CD14-positive monocyte (primary cell): ENCODE measurements around the gene RMND5B. TPM values are rescaled to one million over a fixed set of nuclear protein-coding genes. Genes with fewer than 3 reads are reported as not detected.

Experiments
- DNase-seq, 3 donors: peaks; one replicate each; pipeline ENCODE4 v3.0.0-alpha.2; 2011 to 2022
- H2AFZ ChIP-seq: 2 replicates; pipeline ENCODE4 v1.6.0; 2012; ENCODE audit warnings: mild to moderate bottlenecking, low read depth, low read length, inconsistent platforms; ENCODE audit not compliant: insufficient read depth, poor library complexity, severe bottlenecking
- H3K27ac ChIP-seq, 2 donors: 1 replicate in 1 of 2; 2 replicates in 1 of 2; pipeline ENCODE4 v1.5.1; 2012 to 2013; ENCODE audit warnings: low read length in 2 of 2, control low read depth in 1 of 2, inconsistent platforms in 1 of 2, low read depth in 1 of 2, mild to moderate bottlenecking in 1 of 2
- H3K27me3 ChIP-seq, 2 donors: one replicate each; pipeline versions ENCODE4 v1.6.0 to v1.6.1; 2011 to 2013; ENCODE audit warnings: low read length in 2 of 2; ENCODE audit not compliant: control insufficient read depth in 2 of 2, insufficient read depth in 2 of 2
- H3K36me3 ChIP-seq, 2 donors: replicated peaks in 1 of 2; 1 replicate in 1 of 2; 2 replicates in 1 of 2; pipeline versions ENCODE4 v1.5.1 to v1.6.1; 2012 to 2013; ENCODE audit warnings: low read length in 2 of 2, control low read depth in 1 of 2, inconsistent platforms in 1 of 2, mild to moderate bottlenecking in 1 of 2; ENCODE audit not compliant: insufficient read depth in 2 of 2, control insufficient read depth in 1 of 2
- H3K4me1 ChIP-seq, 2 donors: 1 replicate in 1 of 2; 2 replicates in 1 of 2; pipeline versions ENCODE4 v1.5.1 to v1.6.1; 2012 to 2013; ENCODE audit warnings: low read length in 2 of 2, control low read depth in 1 of 2, inconsistent platforms in 1 of 2, mild to moderate bottlenecking in 1 of 2, moderate library complexity in 1 of 2; ENCODE audit not compliant: insufficient read depth in 2 of 2, control insufficient read depth in 1 of 2
- H3K4me2 ChIP-seq: replicated peaks from 2 replicates; pipeline ENCODE3; 2012; ENCODE audit warnings: low read length, moderate library complexity, mild to moderate bottlenecking; ENCODE audit not compliant: poor library complexity, severe bottlenecking; ENCODE audit errors: extremely low read depth
- H3K4me3 ChIP-seq, 3 experiments: fragments of 200-600 bp in 1 of 3; sonication (generic) in 1 of 3; replicated peaks in 1 of 3; 1 replicate in 2 of 3; 2 replicates in 1 of 3; pipeline ENCODE4 v1.5.1; 2011 to 2013; ENCODE audit warnings: low read length in 3 of 3, mild to moderate bottlenecking in 3 of 3, control low read depth in 2 of 3, low read depth in 2 of 3, inconsistent platforms in 1 of 3, moderate library complexity in 1 of 3
- H3K79me2 ChIP-seq: 2 replicates; pipeline ENCODE4 v1.6.0; 2012; ENCODE audit warnings: mild to moderate bottlenecking, control low read depth, inconsistent platforms, low read length, moderate library complexity; ENCODE audit not compliant: insufficient read depth
- H3K9ac ChIP-seq: 2 replicates; pipeline ENCODE4 v1.6.0; 2017; ENCODE audit warnings: low read length, mild to moderate bottlenecking; ENCODE audit not compliant: insufficient read depth, poor library complexity, severe bottlenecking
- H3K9me3 ChIP-seq, 2 donors: replicated peaks in 1 of 2; 1 replicate in 1 of 2; 2 replicates in 1 of 2; pipeline versions ENCODE4 v1.5.1 to v1.6.1; 2012 to 2013; ENCODE audit warnings: low read length in 2 of 2, control low read depth in 1 of 2; ENCODE audit not compliant: control insufficient read depth in 1 of 2, insufficient read depth in 1 of 2
- H4K20me1 ChIP-seq: 2 replicates; pipeline ENCODE4 v1.6.0; 2012; ENCODE audit warnings: mild to moderate bottlenecking, low read length, control low read depth, moderate library complexity; ENCODE audit not compliant: insufficient read depth
- H3K27ac Mint-ChIP-seq, 7 donors: one replicate each; pipeline ENCODE4 v1.8.0; 2020; ENCODE audit warnings: mild to moderate bottlenecking in 7 of 7, mixed read lengths in 7 of 7, moderate library complexity in 6 of 7, inconsistent platforms in 2 of 7
- H3K27me3 Mint-ChIP-seq, 3 donors: one replicate each; pipeline ENCODE4 v1.8.0; 2021 to 2022; ENCODE audit warnings: low read depth in 3 of 3, mild to moderate bottlenecking in 3 of 3, mixed read lengths in 3 of 3, moderate library complexity in 3 of 3, inconsistent platforms in 1 of 3
- H3K36me3 Mint-ChIP-seq, 2 donors: one replicate each; pipeline ENCODE4 v1.8.0; 2020; ENCODE audit warnings: mixed read lengths in 2 of 2, inconsistent platforms in 1 of 2, mild to moderate bottlenecking in 1 of 2
- H3K4me1 Mint-ChIP-seq: one replicate; pipeline ENCODE4 v1.8.0; 2020; ENCODE audit warnings: mild to moderate bottlenecking, mixed read lengths
- H3K4me3 Mint-ChIP-seq, 2 donors: one replicate each; pipeline ENCODE4 v1.8.0; 2020; ENCODE audit warnings: mild to moderate bottlenecking in 2 of 2, mixed read lengths in 2 of 2, moderate library complexity in 1 of 2
- H3K9me3 Mint-ChIP-seq, 7 donors: one replicate each; pipeline ENCODE4 v1.8.0; 2020 to 2022; ENCODE audit warnings: mixed read lengths in 7 of 7, mild to moderate bottlenecking in 6 of 7, moderate library complexity in 6 of 7, inconsistent platforms in 2 of 7
- CTCF ChIP-seq: fragments of 200-600 bp; IDR thresholded peaks from one replicate; pipeline ENCODE4 v1.8.0; 2022; ENCODE audit warnings: antibody characterized with exemption, mild to moderate bottlenecking
- WGBS: methylation state at CpG from one replicate; pipeline ENCODE4 v1.1.5; 2013; ENCODE audit warnings: missing lambda C conversion rate; ENCODE audit not compliant: insufficient coverage; 5-methylcytosine and 5-hydroxymethylcytosine counted together
- intact Hi-C, 2 donors: fragments of 100-400 bp; cut with micrococcal nuclease; formaldehyde crosslinking; loops; one replicate each; pipeline versions ENCODE4 v1.15.0 to v1.15.1; 2023
- polyA plus RNA-seq, 3 donors: library from polyadenylated mRNA; depleted of rRNA in 1 of 3; unstranded in 2 of 3; stranded (reverse) in 1 of 3; fragments of 300-500 nt in 2 of 3; fragments of >200 nt in 1 of 3; fragmentation: Illumina TruSeq in 2 of 3; gene quantifications; 1 replicate in 2 of 3; 2 replicates in 1 of 3; pipeline ENCODE4 v1.2.3, GENCODE V29; 2012 to 2021

Gene RMND5B
- polyA plus RNA-seq, 3 donors = 20.9 to 27.4 (median 23.9) TPM

- Mint-ChIP-seq H3K27ac (no peak overlapping the region), H3K36me3 (no peaks in the 10 kb centered on the region), H3K4me1 (peaks cover 3% of the 10 kb centered on the region), H3K9me3 (peaks cover 0 to 5% (median under 1%) of the 10 kb centered on the region in 7 donors), H3K4me3 (no peak overlapping the region), H3K27me3 (peaks cover 0 to 7% (median 0%) of the 10 kb centered on the region in 3 donors)
- Histone ChIP-seq H3K9me3 (no peaks in the 10 kb centered on the region), H3K9ac (no peak overlapping the region), H3K36me3 (no peaks in the 10 kb centered on the region), H4K20me1 (no peaks in the 10 kb centered on the region), H3K4me1 (no peaks in the 10 kb centered on the region), H3K27ac (no peak overlapping the region), H3K4me3 (no peak overlapping the region), H3K27me3 (no peaks in the 10 kb centered on the region), H2AFZ (no peak overlapping the region), H3K4me2 (no peak overlapping the region), H3K79me2 (no peaks in the 10 kb centered on the region)
- no peak for TF ChIP-seq CTCF
- DNase-seq = no peak
- no CpG with 5 or more reads among the region's 3 CpGs for whole genome bisulfite sequencing
- intact Hi-C loops = no loop called here
These were observed 43.6 kb downstream of the RMND5B start for GRCh38 chr5:178174456-178174855.

GRCh38 chr5:178176791-178177190, 46.0 kb downstream of the RMND5B start:
- no peak for DNase-seq
- no peak overlapping the region for H3K27ac Mint-ChIP-seq
- Histone ChIP-seq H3K36me3 (no peaks in the 10 kb centered on the region), H3K27ac (no peak overlapping the region), H3K9ac (no peak overlapping the region), H3K4me1 (peaks cover 4% of the 10 kb centered on the region in 2 donors), H2AFZ (no peak overlapping the region), H3K9me3 (no peaks in the 10 kb centered on the region), H3K79me2 (no peaks in the 10 kb centered on the region), H4K20me1 (no peaks in the 10 kb centered on the region), H3K27me3 (no peaks in the 10 kb centered on the region), H3K4me2 (no peak overlapping the region), H3K4me3 (no peak overlapping the region)
- peaks cover 0 to 5% (median 1%) of the 10 kb centered on the region in 7 donors for H3K9me3 Mint-ChIP-seq
- intact Hi-C loops = no loop called here
- H3K4me1 Mint-ChIP-seq = peaks cover 6% of the 10 kb centered on the region
- WGBS = no CpG with 5 or more reads among the region's 6 CpGs
- TF ChIP-seq CTCF = no peak
- no peak overlapping the region for H3K4me3 Mint-ChIP-seq
- H3K27me3 Mint-ChIP-seq = peaks cover 0 to 3% (median 0%) of the 10 kb centered on the region in 3 donors
- no peaks in the 10 kb centered on the region for H3K36me3 Mint-ChIP-seq
